Common myeloid progenitor, CD34-positive (primary cell): ENCODE results near the gene TMPRSS6.

Experiments
- CTCF ChIA-PET: fragments of 350-600 bp; sonication (Branson Sonifier 250); formaldehyde crosslinking; loops from one replicate; lab custom pipeline; 2021; ENCODE audit warnings: antibody characterized with exemption; lab: Charles Lee
- POLR2A ChIA-PET: fragments of 350-600 bp; sonication (Branson Sonifier 250); formaldehyde crosslinking; loops from one replicate; lab custom pipeline; 2021; ENCODE audit warnings: antibody characterized with exemption; lab: Charles Lee
- DNase-seq, 3 donors: peaks; one replicate each; pipeline versions ENCODE4 v3.0.0 to v3.0.0-alpha.2; 2013
- H3K27ac ChIP-seq, 2 experiments: 1 replicate in 1 of 2; 2 replicates in 1 of 2; pipeline ENCODE4 v1.7.0; 2013; ENCODE audit warnings: inconsistent platforms in 2 of 2, low read length in 2 of 2, mild to moderate bottlenecking in 2 of 2, low read depth in 1 of 2, moderate library complexity in 1 of 2; ENCODE audit not compliant: severe bottlenecking in 2 of 2, insufficient read depth in 1 of 2, poor library complexity in 1 of 2
- H3K27me3 ChIP-seq, 5 experiments: replicated peaks in 2 of 5; 1 replicate in 3 of 5; 2 replicates in 2 of 5; pipeline versions ENCODE4 v1.6.1 to v1.7.0; 2013; ENCODE audit warnings: low read length in 4 of 5, mild to moderate bottlenecking in 2 of 5, moderate library complexity in 2 of 5, inconsistent platforms in 1 of 5; ENCODE audit not compliant: insufficient read depth in 5 of 5, control insufficient read depth in 4 of 5
- H3K36me3 ChIP-seq, 4 experiments: 1 replicate in 2 of 4; 2 replicates in 2 of 4; pipeline versions ENCODE4 v1.6.1 to v1.7.0; 2013; ENCODE audit warnings: low read length in 3 of 4, control low read depth in 1 of 4, mild to moderate bottlenecking in 1 of 4; ENCODE audit not compliant: control insufficient read depth in 4 of 4, insufficient read depth in 4 of 4
- H3K4me1 ChIP-seq, 4 experiments: 1 replicate in 3 of 4; 2 replicates in 1 of 4; pipeline versions ENCODE4 v1.6.1 to v1.7.1; 2013; ENCODE audit warnings: low read length in 3 of 4, mild to moderate bottlenecking in 3 of 4, control low read depth in 1 of 4, inconsistent platforms in 1 of 4, moderate library complexity in 1 of 4; ENCODE audit not compliant: control insufficient read depth in 4 of 4, insufficient read depth in 4 of 4; ENCODE audit errors: control extremely low read depth in 1 of 4
- H3K4me3 ChIP-seq, 7 experiments: 1 replicate in 4 of 7; 2 replicates in 3 of 7; pipeline versions ENCODE4 v1.5.1 to v1.7.0; 2013; ENCODE audit warnings: mild to moderate bottlenecking in 7 of 7, low read length in 6 of 7, moderate library complexity in 6 of 7, inconsistent platforms in 2 of 7, low read depth in 2 of 7, control low read depth in 1 of 7; ENCODE audit not compliant: insufficient read depth in 4 of 7, control insufficient read depth in 1 of 7; ENCODE audit errors: extremely low read depth in 1 of 7
- H3K9me3 ChIP-seq, 5 experiments: 1 replicate in 4 of 5; 2 replicates in 1 of 5; pipeline versions ENCODE4 v1.6.1 to v1.7.1; 2013; ENCODE audit warnings: low read length in 4 of 5, mild to moderate bottlenecking in 2 of 5, inconsistent platforms in 1 of 5, low read depth in 1 of 5, moderate library complexity in 1 of 5; ENCODE audit not compliant: control insufficient read depth in 4 of 5, insufficient read depth in 2 of 5; ENCODE audit errors: control extremely low read depth in 1 of 5
- WGBS: methylation state at CpG from one replicate; pipeline ENCODE4 v1.1.5; 2013; ENCODE audit not compliant: insufficient coverage; 5-methylcytosine and 5-hydroxymethylcytosine counted together

Gene TMPRSS6

DNA sequence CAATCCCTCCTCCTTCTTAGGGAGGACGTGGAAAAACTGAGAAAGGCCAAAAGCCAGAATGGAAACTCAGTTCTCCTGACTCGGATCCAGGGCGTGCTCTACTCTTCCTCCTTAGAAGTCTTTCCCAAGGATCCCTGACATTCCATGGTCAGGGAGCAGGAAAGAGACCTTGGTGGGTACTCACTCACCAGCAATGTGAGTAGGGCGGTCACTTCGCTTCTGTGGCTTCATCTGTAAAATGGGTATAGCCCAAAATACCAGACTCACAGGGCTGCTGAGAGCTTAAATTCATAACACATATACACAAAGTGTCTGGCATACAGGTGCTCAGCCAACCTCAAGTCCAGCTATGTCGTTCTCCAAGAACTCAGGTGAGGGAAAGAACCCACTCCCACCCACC lies 58.6 kb downstream of the TMPRSS6 start:
- CTCF ChIA-PET, result no interaction called here
- H3K4me3 ChIP-seq, result no peak overlapping the region
- no peaks in the 10 kb centered on the region for H3K27me3 ChIP-seq
- H3K9me3 ChIP-seq, result no peaks in the 10 kb centered on the region
- POLR2A ChIA-PET, result no interaction called here
- DNase-seq, result no peak
- peaks cover 0 to 13% (median 10%) of the 10 kb centered on the region in 4 experiments for H3K4me1 ChIP-seq
- peaks cover 0 to 7% (median 0%) of the 10 kb centered on the region in 4 experiments for H3K36me3 ChIP-seq
- no peak overlapping the region for H3K27ac ChIP-seq
- 73% methylated on average over 2 of the region's 6 CpGs for WGBS

DNA sequence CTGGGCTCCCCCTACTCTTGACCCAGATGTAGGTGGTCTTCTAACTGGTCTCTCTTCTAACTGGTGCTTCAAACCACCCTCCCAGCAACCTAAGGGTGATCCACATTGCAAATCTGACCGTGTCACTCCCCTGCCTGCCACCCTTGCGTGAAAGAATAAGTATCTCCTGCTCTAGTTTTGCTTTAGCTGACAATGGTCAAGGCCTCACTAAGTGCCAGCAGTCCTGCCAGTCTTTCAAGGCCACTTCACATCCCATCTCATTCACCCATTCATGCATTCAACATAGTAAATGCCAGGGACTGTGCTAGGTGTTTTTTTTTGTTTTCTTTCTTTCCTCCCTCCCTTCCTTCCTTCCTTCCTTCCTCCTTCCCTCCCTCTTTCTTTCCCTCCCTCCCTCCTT lies 60.3 kb downstream of the TMPRSS6 start:
- no peak overlapping the region for H3K27ac ChIP-seq
- peaks cover 0 to 14% (median 13%) of the 10 kb centered on the region in 4 experiments for H3K4me1 ChIP-seq
- no peak for DNase-seq
- H3K27me3 ChIP-seq, result peaks cover 0 to 2% (median 0%) of the 10 kb centered on the region in 5 experiments
- CTCF ChIA-PET, result interaction anchor here (1.4 to 1.9 kb wide), 3 partner anchors 8 to 67 kb away, joined by 3 to 5 read pairs (median 3); no protein-coding TSS in a partner anchor
- 93% methylated on average over 2 of the region's 2 CpGs for WGBS
- no peaks in the 10 kb centered on the region for H3K9me3 ChIP-seq
- no peak overlapping the region for H3K4me3 ChIP-seq
- peaks cover 0 to 2% (median 0%) of the 10 kb centered on the region in 4 experiments for H3K36me3 ChIP-seq
- POLR2A ChIA-PET, result interaction anchor here (0.6 kb wide), 1 partner anchor 779 kb away, joined by 3 read pairs; no protein-coding TSS in a partner anchor

DNA sequence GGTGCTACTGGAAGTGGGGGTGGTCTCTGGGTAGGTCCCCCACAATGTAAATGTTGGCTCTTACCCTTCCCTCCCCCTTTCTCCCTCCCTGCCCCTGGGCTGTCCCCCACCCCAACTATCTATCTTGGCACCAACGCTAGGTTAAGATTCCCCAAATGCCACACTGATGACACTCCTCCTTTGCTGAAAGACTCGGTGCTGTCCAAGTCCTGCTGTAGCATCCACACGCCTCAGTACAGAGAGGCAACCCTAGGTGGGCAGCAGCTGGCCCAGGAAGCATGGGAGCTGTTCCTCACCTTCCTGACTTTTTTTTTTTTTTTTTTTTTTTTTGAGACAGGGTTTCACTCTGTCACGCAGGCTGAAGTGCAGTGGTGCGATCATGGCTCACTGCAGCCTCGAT lies 61.4 kb downstream of the TMPRSS6 start:
- Histone ChIP-seq H3K4me3 (no peak overlapping the region), H3K9me3 (no peaks in the 10 kb centered on the region), H3K4me1 (peaks cover 0 to 16% (median 13%) of the 10 kb centered on the region in 4 experiments), H3K36me3 (no peaks in the 10 kb centered on the region), H3K27ac (no peak overlapping the region), H3K27me3 (peaks cover 0 to 2% (median 0%) of the 10 kb centered on the region in 5 experiments)
- ChIA-PET CTCF (interaction anchor here (0.9 to 1.4 kb wide), 2 partner anchors 15 to 151 kb away, joined by 3 read pairs; no protein-coding TSS in a partner anchor), POLR2A (no interaction called here)
- no peak for DNase-seq
- WGBS, result 100% methylated on average over 6 of the region's 6 CpGs

DNA sequence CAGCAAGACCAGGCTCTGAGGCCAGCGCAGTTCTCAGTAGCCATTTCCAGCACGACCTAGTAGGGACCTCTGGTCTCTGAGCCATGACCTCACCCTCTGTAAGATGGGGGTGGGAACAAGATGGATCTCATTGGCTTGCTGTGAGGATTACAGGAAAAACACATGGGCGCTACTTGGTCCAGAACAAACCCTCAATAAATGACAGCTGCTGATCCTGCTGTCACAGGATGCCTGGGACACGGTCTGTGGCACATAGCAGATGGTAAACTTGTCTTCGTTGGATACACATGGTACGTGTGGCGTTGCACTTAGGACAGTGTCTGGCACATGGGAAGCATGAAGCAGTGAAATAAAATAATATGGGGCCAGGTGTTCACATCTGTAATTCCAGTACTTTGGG lies 62.5 kb downstream of the TMPRSS6 start:
- H3K27ac ChIP-seq, result no peak overlapping the region
- no peak for DNase-seq
- no peak overlapping the region for H3K4me3 ChIP-seq
- H3K36me3 ChIP-seq, result no peaks in the 10 kb centered on the region
- ChIA-PET POLR2A (no interaction called here), CTCF (interaction anchor here (0.7 to 5.0 kb wide), 4 partner anchors 17 to 153 kb away, joined by 3 to 17 read pairs (median 4); no protein-coding TSS in a partner anchor)
- H3K9me3 ChIP-seq, result no peaks in the 10 kb centered on the region
- WGBS, result 97% methylated on average over 7 of the region's 7 CpGs
- peaks cover 0 to 2% (median 0%) of the 10 kb centered on the region in 5 experiments for H3K27me3 ChIP-seq
- H3K4me1 ChIP-seq, result peaks cover 0 to 11% (median 7%) of the 10 kb centered on the region in 4 experiments

DNA sequence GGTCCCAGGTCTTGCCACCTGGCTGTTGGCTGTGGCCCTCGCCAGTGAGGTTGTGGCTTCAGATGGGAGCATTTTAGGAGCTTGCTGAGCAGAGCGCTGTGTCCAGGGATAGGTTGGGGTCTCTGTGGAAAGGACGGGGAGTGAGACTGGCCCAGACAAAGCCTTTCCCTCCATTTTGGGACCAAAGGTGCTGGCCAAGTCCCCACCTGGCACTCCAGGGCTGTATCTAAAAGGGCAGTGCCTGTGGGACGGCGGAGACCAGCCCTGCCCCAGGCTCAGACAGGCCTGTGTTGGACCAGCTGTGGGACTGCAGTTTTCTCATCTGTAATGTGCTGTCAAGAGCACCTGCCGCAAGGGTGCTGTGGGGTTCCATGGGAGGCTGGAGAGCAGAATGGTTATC lies 62.9 kb downstream of the TMPRSS6 start:
- CTCF ChIA-PET, result interaction anchor here (0.7 to 5.0 kb wide), 4 partner anchors 16 to 153 kb away, joined by 3 to 17 read pairs (median 4); no protein-coding TSS in a partner anchor
- 92% methylated on average over 6 of the region's 6 CpGs for WGBS

DNA sequence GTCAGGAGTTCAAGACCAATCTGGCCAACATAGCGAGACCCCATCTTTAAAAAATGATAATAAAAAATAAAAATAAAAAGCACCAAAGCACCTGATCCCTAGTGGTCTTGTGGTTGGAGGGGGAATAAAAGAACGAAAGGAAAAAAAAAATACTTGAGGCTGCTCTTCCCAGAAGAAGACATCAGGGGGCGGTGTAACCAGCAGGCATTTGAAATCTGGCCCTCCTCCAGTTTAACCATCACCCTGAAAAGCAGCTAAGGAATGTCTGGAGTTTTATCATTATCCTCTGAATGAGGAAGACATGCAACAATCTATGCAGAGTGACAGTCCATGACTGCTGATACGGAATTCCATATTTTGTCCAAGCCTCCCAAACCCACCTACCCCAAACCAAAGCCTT lies 63.6 kb downstream of the TMPRSS6 start:
- ChIA-PET CTCF (interaction anchor here (1.2 to 5.0 kb wide), 3 partner anchors 16 to 154 kb away, joined by 4 to 17 read pairs (median 5); no protein-coding TSS in a partner anchor), POLR2A (no interaction called here)
- H3K4me1 ChIP-seq, result peaks cover 0 to 7% (median 5%) of the 10 kb centered on the region in 4 experiments
- H3K9me3 ChIP-seq, result no peaks in the 10 kb centered on the region
- no peak overlapping the region for H3K27ac ChIP-seq
- peak; percentile 36 to 67 (median 63) for DNase-seq
- H3K27me3 ChIP-seq, result peaks cover 0 to 2% (median 0%) of the 10 kb centered on the region in 5 experiments
- no peaks in the 10 kb centered on the region for H3K36me3 ChIP-seq
- WGBS, result 17% methylated on average over 1 of the region's 4 CpGs
- H3K4me3 ChIP-seq, result no peak overlapping the region

More for the DNA sequence above, 62.9 kb downstream of the TMPRSS6 start:
- peaks cover 0 to 8% (median 6%) of the 10 kb centered on the region in 4 experiments for H3K4me1 ChIP-seq
- H3K27ac ChIP-seq, result no peak overlapping the region
- no peak for DNase-seq
- H3K36me3 ChIP-seq, result no peaks in the 10 kb centered on the region
- peaks cover 0 to 2% (median 0%) of the 10 kb centered on the region in 5 experiments for H3K27me3 ChIP-seq
- H3K9me3 ChIP-seq, result no peaks in the 10 kb centered on the region
- POLR2A ChIA-PET, result no interaction called here
- no peak overlapping the region for H3K4me3 ChIP-seq
